ENCODE results near the gene BOC.

The BOC gene

GRCh38 chr3:113293348-113293747 is 82.0 kb downstream of the BOC start:
- TF ChIP-seq REST (IDR thresholded peaks at IDR 0.05; ENCODE audit: low read depth) (no peak), EGR1 (IDR thresholded peaks at IDR 0.05) (no peak), CREB1 (IDR thresholded peaks at IDR 0.05; ENCODE audit: low read depth) (no peak), NFIC (IDR thresholded peaks at IDR 0.05) (no peak), TCF12 (IDR thresholded peaks at IDR 0.05; ENCODE audit: low read depth) (no peak), TEAD4 (IDR thresholded peaks at IDR 0.05) (no peak), RAD21 (IDR thresholded peaks at IDR 0.05; ENCODE audit: low read depth) (no peak), CEBPB (IDR thresholded peaks at IDR 0.05) (no peak), MAX (IDR thresholded peaks at IDR 0.05) (no peak), EP300 (IDR thresholded peaks at IDR 0.05; ENCODE audit: borderline replicate concordance) (no peak), TAF1 (IDR thresholded peaks at IDR 0.05; ENCODE audit: low read depth) (no peak)

- TF ChIP-seq TCF12 (IDR thresholded peaks at IDR 0.05; ENCODE audit: low read depth) (no peak), TEAD4 (IDR thresholded peaks at IDR 0.05) (no peak), TAF1 (IDR thresholded peaks at IDR 0.05; ENCODE audit: low read depth) (no peak), YY1 (IDR thresholded peaks at IDR 0.05; ENCODE audit: low read depth) (no peak), CREB1 (IDR thresholded peaks at IDR 0.05; ENCODE audit: low read depth) (no peak)
Observed at GRCh38 chr3:113295463-113295862, 84.1 kb downstream of the BOC start.

- no peak for TF ChIP-seq CEBPB (IDR thresholded peaks at IDR 0.05)
- no peak for TF ChIP-seq REST (IDR thresholded peaks at IDR 0.05; ENCODE audit: low read depth)
- no peak for TF ChIP-seq MAX (IDR thresholded peaks at IDR 0.05)
- TF ChIP-seq USF1 (IDR thresholded peaks at IDR 0.05) = no peak
- TF ChIP-seq EGR1 (IDR thresholded peaks at IDR 0.05) = no peak
- TF ChIP-seq TAF1 (IDR thresholded peaks at IDR 0.05; ENCODE audit: low read depth) = no peak
- no peak for TF ChIP-seq FOXM1 (IDR thresholded peaks at IDR 0.05; ENCODE audit: borderline replicate concordance, low read depth)
Observed at GRCh38 chr3:113297287-113297686, 85.9 kb downstream of the BOC start.

- TF ChIP-seq FOXM1 (IDR thresholded peaks at IDR 0.05; ENCODE audit: borderline replicate concordance, low read depth) (no peak), TEAD4 (IDR thresholded peaks at IDR 0.05) (no peak), MAX (IDR thresholded peaks at IDR 0.05) (no peak), ZBTB7A (IDR thresholded peaks at IDR 0.05; ENCODE audit: low read depth) (no peak), EP300 (IDR thresholded peaks at IDR 0.05; ENCODE audit: borderline replicate concordance) (no peak), CREB1 (IDR thresholded peaks at IDR 0.05; ENCODE audit: low read depth) (no peak), NFIC (IDR thresholded peaks at IDR 0.05) (no peak), EGR1 (IDR thresholded peaks at IDR 0.05) (no peak), YY1 (IDR thresholded peaks at IDR 0.05; ENCODE audit: low read depth) (no peak), CEBPB (IDR thresholded peaks at IDR 0.05) (no peak), TCF12 (IDR thresholded peaks at IDR 0.05; ENCODE audit: low read depth) (no peak), USF1 (IDR thresholded peaks at IDR 0.05) (no peak), RAD21 (IDR thresholded peaks at IDR 0.05; ENCODE audit: low read depth) (no peak), REST (IDR thresholded peaks at IDR 0.05; ENCODE audit: low read depth) (no peak), TAF1 (IDR thresholded peaks at IDR 0.05; ENCODE audit: low read depth) (no peak)
Observed at GRCh38 chr3:113297841-113298240, 86.5 kb downstream of the BOC start.

- TF ChIP-seq EGR1 (IDR thresholded peaks at IDR 0.05) (no peak), TAF1 (IDR thresholded peaks at IDR 0.05; ENCODE audit: low read depth) (no peak)
Observed at GRCh38 chr3:113300596-113300995, 89.2 kb downstream of the BOC start.
